Measurements from ENCODE around the gene KRT77.

Gene KRT77

GRCh38 chr12:52691076-52691840 lies 12.1 kb downstream of the KRT77 start:
- DNase-seq = peak; percentile 33

DNA sequence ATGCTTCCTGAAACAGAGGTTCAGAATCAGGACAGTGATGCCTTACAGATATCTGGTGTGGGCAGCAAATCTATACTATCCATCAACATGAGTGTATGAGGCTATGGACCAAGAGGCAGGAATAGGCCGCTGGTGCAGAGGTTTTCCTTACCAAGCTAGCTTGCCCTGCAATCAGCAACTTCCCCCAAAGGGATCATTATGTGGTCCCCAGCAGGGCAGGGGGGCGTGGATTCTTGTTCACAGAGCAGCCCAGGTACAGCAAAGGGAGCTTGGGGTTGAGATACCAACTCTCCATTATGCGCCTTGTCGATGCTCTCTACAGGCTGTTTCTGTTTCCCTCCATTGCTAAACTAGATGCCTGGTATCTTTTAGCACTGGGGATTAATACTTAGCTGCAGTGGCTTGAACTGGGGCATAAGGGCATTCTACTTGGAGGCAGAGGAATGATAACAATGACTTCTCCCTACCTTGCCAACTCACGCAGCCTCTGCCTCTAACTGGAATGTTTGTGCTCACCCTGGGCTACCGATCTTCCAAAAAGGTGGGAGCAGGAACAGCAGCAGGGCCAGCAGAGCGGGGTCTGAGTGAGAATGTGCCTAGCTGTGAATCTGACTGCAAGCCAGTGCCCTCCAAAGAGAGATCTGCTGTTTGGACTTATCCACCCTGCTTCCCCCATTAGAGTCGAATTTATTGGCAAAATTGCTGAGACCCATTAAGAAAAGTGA lies 12.8 kb downstream of the KRT77 start:
- DNase-seq = no peak

DNA sequence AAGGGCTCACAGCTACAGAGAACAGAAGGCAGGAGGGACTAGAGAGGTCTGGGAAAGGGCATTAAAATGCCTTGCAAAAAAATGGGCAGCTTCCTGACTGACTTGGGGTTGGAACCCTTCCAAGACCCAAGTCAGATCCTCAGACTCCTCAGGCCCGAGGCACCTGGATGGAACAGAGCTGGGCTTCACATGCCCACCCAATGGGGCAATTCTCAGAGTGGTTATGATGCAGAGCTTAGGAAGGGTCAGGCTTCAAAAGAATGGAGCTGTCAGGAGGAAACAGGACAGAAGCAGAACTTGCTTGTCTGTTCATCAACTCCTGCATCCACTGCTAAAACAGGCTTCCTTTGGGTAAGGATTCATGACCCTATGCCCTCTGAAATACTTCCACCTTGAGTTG lies 13.4 kb downstream of the KRT77 start:
- no peak for DNase-seq

DNA sequence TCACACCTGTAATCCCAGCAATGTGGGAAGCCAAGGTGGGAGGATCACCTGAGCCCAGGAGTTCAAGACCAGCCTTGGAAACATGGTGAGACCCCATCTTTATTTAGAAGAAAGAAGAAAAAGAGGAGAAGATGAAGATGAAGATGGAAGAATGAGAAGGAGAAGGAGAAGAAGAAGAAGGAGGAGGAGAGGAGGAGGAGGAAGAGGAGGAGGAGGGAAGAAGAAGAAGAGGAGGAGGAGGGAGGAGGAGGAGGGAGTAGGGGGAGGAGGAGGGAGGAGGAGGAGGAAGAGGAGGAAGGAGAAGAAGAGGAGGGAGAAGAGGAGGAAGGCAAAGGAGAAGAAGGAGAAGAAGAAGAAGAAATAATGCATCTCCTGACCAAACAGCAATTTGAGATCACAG lies 14.1 kb downstream of the KRT77 start:
- no peak for DNase-seq

DNA sequence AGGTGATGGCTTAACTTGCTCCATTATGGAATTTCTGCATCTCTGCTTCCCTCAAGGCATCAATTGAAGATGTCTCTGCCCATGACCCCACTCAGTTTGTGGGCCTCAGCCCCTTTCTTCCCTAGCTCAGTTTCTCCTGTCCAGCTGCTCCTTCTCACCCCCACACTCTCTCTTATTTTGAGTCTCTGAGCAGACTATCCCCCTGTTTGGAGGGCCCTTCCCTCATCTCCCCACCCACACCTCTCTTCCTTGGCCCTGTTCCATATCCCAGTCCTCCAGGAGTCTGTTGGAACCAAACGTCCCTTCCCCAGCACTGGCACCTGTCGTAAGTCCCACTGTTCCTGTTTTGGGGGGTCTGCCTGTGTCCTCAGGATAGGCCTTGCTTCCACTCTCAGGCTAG lies 14.8 kb downstream of the KRT77 start:
- DNase-seq = no peak

GRCh38 chr12:52687497-52688385 lies 15.6 kb downstream of the KRT77 start:
- no peak for DNase-seq

DNA sequence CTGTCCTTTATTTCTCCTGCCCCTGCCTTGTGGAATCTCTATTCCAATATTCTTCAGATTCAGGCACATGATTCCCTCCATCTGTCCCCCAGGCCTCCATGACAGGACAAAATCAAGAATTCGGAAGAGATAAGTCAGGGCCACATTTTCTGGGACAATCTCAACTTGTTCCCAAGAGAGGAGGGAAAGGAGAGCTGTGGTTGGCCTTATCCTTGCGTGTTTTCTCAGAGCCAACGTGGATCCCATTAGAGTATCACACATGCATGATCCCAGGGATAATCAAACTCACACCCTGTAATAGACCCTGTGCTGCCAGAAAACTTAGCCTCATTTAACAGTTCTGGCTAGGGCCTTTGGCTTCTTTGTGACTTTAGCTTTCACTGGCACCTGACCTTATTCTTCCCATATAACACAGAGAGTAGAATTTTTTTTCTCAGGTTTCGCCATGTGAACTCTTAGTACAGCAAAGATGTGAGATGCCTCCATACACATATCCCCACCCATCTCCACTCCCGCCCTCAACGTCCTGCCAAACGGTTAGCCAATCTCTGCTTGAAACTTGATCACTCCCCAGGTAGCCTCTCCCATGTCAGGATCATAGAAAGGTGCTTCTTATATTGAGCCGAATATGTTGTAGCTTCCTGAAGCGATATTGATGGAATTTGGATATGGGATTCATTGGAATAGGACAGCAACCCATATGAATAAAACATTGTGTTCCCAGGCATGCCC lies 16.4 kb downstream of the KRT77 start:
- no peak for DNase-seq

GRCh38 chr12:52686063-52686462 lies 17.3 kb downstream of the KRT77 start:
- no peak for DNase-seq

DNA sequence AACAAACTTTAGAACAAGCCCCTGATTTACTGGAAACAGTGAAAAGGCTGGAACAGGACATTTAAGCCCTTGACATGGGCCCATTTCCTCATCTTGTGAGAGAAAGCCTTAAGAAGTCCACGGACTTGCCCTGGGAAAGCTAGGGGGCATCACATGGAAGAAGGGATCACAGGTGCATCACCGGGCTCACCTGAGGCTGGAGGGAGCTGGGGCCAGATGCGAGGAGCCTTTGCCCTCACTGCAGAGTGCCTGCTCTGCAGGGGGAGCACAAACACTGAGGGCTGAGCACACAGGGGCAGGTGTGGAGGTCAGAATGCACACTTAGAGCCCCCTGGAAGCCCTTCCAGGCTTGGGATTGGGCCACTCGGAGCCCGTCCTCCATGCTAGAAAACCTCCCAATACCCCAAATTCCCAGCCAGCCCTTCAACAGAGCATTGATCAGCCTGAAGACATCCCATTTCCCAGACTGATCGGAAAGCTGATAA lies 17.9 kb downstream of the KRT77 start:
- DNase-seq = no peak

- DNase-seq = no peak
Observed at GRCh38 chr12:52684431-52684830, 18.9 kb downstream of the KRT77 start.

GRCh38 chr12:52683575-52684300 lies 19.6 kb downstream of the KRT77 start:
- DNase-seq = no peak

- DNase-seq = no peak
Observed at GRCh38 chr12:52682938-52683574, 20.3 kb downstream of the KRT77 start.

DNA sequence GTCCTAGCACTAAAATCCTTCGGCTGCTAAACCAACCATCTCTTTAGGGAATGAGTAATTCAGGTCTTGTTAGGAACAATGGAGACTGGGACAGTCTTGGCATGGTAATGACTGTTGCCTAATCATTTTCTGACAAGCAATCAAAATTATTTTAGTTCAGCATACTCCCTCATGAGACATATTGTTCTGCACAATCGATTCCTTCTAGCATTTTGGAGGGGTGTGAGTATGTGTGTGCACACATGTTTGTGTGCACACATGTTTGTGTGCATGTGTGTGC lies 21.0 kb downstream of the KRT77 start:
- DNase-seq = no peak

GRCh38 chr12:52681526-52682380 lies 21.6 kb downstream of the KRT77 start:
- peak; percentile 24 for DNase-seq

DNA sequence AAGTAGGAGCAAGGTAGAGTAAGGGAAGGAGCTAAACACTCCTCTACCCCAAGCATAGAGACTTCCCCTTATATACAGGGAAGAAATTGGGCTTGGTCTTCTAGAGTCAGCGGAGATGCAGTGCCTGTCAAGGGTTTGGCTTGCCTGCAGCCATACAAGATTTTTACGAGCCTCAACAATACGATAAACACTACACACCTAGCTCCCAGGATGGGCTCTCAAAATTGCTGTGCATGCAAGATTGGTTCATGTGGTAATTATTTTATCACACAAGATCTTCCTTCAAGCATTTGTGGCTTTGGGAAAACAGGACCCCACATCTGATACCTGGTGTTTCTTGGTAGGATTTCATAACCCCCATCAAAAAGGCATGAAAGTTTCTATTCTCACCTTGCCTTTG lies 23.0 kb downstream of the KRT77 start, which contains the start of gene KRT1:
Gene KRT1 (minus strand): TSS at position 45 of the 400 bp plus-strand sequence. CDS start 59 bp downstream, outside the sequence.
- DNase-seq = no peak

DNA sequence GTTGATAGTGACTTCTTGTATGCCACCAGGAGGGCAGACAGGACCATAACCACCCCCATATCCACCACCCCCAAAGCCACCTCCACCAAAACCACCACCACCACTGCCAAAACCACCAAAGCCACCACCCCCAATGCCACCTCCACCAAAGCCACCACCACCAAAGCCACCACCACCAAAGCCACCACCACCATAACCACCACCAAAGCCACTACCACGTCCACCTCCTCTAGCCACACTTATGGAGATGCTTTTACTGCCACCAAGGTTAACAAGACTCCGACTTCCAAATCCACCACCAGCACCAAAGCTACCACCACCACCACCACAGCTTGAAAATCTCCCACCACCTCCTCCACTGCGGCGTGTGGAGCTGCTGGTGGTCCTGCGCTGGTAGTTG lies 23.4 kb downstream of the KRT77 start:
- no peak for DNase-seq

DNA sequence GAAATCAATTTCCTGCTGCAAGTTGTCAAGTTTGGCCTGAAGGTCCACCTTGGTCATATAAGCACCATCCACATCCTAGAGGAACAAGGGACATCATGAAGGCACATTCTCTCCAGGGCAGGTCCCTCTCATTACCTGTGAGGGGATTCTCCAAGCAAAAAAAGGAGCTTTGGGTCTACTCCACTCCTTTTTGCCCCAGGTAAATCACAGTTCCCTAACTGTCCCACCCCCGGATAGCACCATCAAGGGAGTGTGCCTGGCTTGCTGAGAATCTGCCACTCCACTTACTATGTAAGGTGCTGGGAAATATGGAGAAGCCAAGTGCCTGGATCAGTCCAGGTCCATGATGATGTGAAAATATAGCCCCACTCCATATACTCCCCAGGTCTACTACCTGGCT lies 25.7 kb downstream of the KRT77 start:
- DNase-seq = no peak

- no peak for DNase-seq
Observed at GRCh38 chr12:52677126-52677525, 26.2 kb downstream of the KRT77 start.

- DNase-seq = no peak
Observed at GRCh38 chr12:52676163-52676562, 27.2 kb downstream of the KRT77 start.

DNA sequence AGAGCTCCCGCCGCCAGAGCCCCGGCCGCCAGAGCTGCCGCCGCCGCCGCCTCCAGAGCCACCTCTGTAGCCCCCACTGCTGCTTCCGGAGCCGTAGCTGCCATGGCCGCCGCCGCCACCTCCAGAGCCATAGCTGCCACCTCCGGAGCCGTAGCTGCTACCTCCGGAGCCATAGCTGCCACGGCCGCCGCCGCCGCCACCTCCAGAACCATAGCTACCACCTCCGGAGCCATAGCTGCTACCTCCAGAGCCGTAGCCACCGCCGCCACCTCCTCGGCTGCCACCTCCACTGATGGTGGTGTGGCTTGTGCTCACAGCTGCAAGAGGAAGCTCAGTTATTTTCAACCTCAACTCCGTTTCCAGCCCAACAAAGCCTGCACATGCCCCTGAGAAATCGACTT lies 28.0 kb downstream of the KRT77 start:
- no peak for DNase-seq

DNA sequence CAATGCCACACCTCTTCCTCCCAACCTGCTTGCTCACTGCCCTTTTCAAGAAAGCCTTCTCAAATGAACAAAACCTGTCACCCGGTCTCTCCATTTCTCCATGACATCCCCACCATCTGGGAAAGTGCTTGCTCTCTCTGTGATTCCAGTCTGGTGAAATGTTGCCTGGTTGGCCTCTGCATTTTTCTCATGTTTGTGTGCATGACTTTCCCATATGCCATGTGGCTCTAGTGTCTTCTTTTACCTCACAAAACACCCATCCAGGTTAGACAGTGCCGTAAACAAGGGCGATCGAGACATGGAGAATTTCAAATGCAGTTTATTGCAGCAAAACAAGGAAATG lies 28.9 kb downstream of the KRT77 start:
- no peak for DNase-seq

Data from stimulated activated CD4-positive, alpha-beta T cell treated with anti-CD3 and anti-CD28 coated beads, Interleukin-1b, Interleukin-23, amount 100 ng/mL, for 48 hours (primary cell).